OCI-M2 (cell line): Measurements from ENCODE around the gene AMPH.
"Not testable (repeated sequence)": the region's sequence is repeated elsewhere in the genome, so short reads cannot be mapped to it uniquely, and the experiment has no call there.

Source experiments
- DNase-seq: peaks from one replicate; lab custom pipeline; 2025; ENCODE audit not compliant: unreplicated experiment; lab: John Stamatoyannopoulos, UW

The AMPH gene

GRCh38 chr7:38354271-38354851 lies 276.8 kb downstream of the AMPH start:
- not testable (repeated sequence) for DNase-seq

- not testable (repeated sequence) for DNase-seq
These were observed 277.7 kb downstream of the AMPH start for GRCh38 chr7:38353431-38353881.

DNA sequence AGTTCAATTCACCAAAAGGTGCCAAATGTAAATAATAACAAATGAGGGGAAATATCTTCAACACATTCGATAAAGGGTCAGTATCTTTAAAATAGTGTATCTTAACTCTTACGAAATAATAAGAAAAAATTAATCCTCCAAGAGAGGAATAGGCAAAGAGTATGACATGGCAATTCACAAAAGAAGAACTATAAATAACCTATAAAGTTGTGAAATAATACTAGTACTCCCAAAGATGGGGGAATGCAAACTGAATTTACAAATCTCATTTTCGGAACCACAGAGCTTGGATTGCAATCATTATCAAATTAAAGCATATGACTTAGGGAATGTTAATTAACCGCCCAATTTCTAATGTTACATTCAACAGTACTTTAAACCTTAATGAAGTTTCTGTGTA lies 279.6 kb downstream of the AMPH start:
- no peak for DNase-seq

- not testable (repeated sequence) for DNase-seq
These were observed 280.4 kb downstream of the AMPH start for GRCh38 chr7:38350777-38351176.

GRCh38 chr7:38349869-38350583 lies 281.1 kb downstream of the AMPH start:
- DNase-seq: not testable (repeated sequence)

DNA sequence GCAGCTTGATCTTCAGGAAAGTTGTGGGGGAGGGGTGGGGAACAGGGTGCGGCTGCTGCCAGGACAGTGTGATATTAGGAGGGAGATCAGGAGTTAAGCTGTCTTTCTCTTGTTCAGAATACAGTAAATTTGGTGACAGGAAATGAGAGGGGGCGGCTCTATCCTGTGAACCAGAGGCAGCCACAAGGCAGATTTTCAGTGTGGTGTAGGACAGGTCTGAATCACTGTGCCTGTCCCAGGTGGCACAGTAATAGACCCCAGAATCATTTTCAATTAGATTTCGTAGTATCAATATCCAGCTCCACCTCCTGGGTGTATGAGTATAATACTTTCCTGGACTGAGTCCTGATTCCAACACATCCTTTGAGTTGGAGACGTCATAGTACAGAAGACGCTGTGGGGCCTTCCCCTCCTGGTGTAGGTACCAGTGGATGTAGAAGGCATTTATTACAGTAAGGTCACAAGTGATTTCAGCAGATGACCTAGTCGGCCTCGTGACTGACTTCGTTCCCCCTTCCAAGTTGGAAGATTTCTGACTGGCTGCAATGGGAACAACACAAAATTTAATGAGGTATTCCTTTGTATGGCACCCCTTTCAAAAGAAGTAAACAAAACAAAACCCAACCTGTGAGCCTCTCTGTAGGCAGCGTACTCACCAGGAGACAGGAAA lies 281.9 kb downstream of the AMPH start:
- DNase-seq: not testable (repeated sequence)

GRCh38 chr7:38345299-38346172 lies 285.6 kb downstream of the AMPH start:
- DNase-seq: not testable (repeated sequence)

GRCh38 chr7:38344741-38345140 lies 286.4 kb downstream of the AMPH start:
- DNase-seq: not testable (repeated sequence)

DNA sequence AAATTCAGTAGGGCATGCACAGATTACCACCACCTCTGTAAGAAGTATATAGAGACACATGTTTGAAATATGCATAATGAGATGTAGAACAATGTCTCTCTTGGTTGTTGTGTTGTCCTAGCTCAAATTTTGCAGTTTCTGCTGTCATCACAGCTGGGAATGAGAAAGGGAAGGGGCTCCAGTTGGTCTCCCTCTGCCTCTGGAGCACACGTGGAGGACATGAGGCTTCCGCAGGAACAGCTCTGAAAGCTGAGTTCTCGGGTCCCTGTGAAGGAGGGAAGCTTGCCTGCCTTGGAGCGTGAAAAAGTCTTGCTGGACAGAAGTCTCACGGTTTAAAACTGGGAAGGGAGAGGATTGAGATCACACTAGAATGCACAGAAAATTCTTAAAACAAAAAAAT lies 289.0 kb downstream of the AMPH start:
- DNase-seq: not testable (repeated sequence)

GRCh38 chr7:38341172-38341705 lies 289.9 kb downstream of the AMPH start:
- not testable (repeated sequence) for DNase-seq

- no peak for DNase-seq
These were observed 291.0 kb downstream of the AMPH start for GRCh38 chr7:38339953-38340819.

DNA sequence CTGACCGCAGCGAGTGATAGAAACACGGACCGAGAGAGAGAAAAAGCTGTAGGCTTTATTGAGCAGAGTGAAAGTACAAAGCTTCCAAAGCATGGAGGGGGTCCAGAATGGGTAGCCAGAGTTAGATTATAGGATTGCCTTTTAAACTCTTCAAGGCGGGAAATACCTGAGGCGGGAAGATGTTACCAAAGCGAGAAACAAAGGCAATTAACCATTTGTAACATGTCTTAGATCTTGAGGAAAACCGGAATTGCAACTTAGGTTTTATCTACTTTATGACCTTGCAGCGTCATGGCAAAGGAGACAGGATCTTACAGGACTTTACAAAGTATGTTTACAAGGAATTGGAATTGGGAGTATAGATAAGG lies 295.0 kb downstream of the AMPH start:
- not testable (repeated sequence) for DNase-seq

GRCh38 chr7:38335492-38336147 lies 295.6 kb downstream of the AMPH start:
- DNase-seq: no peak

GRCh38 chr7:38335128-38335491 lies 296.1 kb downstream of the AMPH start:
- no peak for DNase-seq

GRCh38 chr7:38334163-38334562 lies 297.0 kb downstream of the AMPH start:
- no peak for DNase-seq
